D721Med (cell line): Measurements from ENCODE around the gene CRACDL.

ENCODE experiments used
- DNase-seq: peaks from one replicate; pipeline ENCODE4 v3.0.0; 2011; ENCODE audit warnings: low spot score; ENCODE audit not compliant: insufficient read length
- FAIRE-seq: peaks from 2 replicates; lab custom pipeline; 2011; peaks lifted over from hg19 to GRCh38; lab: Jason Lieb, UNC
- TF ChIP-seq, protein P1 (sequence below): IDR thresholded peaks from 2 replicates; pipeline ENCODE4 v1.5.1; 2012; ENCODE audit warnings: mild to moderate bottlenecking, control low read depth; ENCODE audit not compliant: insufficient read depth; ENCODE audit errors: missing control alignments

CRACDL gene

DNA sequence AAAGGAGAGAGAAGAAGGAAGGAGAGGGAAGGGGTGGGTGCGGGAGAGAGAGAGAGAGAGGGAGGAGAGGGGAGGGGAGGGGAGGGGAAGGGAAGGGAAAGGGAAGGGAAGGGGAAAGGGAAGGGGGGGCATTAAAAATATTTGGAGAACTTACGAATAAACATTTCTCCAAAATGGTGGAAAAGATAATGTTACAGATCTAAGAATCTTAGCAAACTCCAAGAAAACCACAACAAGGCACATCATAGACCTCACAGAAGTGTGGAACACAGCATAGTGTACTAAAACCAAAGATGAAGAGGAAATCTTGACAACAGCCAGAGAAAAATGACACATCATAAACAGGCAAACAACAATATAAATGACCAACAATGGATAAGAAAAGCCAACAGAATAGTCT, 83.1 kb downstream of the CRACDL start:
- DNase-seq (no peak), FAIRE-seq (no peak)
- TF ChIP-seq, protein P1, sequence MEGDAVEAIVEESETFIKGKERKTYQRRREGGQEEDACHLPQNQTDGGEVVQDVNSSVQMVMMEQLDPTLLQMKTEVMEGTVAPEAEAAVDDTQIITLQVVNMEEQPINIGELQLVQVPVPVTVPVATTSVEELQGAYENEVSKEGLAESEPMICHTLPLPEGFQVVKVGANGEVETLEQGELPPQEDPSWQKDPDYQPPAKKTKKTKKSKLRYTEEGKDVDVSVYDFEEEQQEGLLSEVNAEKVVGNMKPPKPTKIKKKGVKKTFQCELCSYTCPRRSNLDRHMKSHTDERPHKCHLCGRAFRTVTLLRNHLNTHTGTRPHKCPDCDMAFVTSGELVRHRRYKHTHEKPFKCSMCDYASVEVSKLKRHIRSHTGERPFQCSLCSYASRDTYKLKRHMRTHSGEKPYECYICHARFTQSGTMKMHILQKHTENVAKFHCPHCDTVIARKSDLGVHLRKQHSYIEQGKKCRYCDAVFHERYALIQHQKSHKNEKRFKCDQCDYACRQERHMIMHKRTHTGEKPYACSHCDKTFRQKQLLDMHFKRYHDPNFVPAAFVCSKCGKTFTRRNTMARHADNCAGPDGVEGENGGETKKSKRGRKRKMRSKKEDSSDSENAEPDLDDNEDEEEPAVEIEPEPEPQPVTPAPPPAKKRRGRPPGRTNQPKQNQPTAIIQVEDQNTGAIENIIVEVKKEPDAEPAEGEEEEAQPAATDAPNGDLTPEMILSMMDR, result no peak

DNA sequence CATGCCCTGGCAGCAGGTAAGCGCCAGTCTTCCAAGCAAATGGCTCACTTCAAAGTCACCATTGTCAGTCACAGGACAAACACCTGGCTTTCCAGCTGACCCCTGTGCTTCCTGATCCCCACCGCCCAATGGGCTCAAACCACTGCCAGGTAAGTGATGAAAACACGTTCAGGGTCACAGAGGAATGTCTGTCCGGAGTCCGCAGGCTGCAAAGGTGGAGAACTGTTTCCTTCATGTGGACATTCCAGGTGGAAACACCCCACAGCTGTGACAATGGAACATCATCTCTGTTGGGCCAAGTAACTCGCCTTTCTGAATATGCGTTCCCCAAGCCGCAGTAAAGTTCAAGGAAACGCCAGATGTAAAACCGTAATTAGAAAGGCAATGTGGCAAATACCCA, 86.0 kb downstream of the CRACDL start:
- FAIRE-seq, result no peak
- TF ChIP-seq, protein P1, result no peak

DNA sequence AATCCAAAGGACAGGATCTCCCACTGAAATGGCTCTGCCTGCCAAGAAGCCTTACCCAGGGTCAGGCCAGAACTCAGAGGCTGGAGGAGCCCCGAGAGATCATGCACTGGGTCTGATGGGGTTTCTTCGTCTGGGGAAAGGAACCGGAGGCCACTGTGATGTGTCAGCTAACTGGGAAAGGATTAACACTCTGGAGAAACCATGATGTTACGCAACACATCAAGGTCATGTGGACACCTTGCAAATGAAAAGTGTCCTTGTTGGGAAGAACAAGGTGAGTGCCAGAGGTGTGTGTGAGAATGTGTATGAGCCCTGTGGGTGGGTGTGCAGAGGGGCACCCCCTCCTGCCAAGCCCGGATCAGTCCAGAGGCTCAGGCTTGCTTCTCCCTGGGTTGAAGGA, 86.9 kb downstream of the CRACDL start:
- FAIRE-seq, result no peak
- DNase-seq, result no peak
- TF ChIP-seq, protein P1, result no peak

More for the DNA sequence above, 86.0 kb downstream of the CRACDL start:
- DNase-seq, result no peak

DNA sequence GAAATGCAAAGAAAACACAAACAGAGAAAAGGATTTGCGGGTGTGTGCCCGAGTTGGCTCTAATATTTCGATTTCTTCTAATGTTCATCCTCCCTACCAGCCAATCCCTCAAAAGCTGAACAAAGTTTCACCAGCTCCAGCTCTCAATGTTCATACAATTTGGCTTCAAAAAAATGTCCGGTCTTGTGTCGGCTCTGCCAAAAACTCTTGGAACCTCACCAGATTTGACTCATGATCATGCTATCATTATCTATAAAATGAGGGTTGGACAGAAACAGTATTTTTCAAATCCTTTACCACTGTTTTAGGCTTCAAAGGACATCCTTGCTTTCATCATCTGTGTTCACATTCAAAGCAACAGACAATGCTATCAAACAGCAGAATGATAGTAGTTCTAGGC, 88.2 kb downstream of the CRACDL start:
- TF ChIP-seq, protein P1, result no peak
- FAIRE-seq, result no peak
- DNase-seq, result no peak

DNA sequence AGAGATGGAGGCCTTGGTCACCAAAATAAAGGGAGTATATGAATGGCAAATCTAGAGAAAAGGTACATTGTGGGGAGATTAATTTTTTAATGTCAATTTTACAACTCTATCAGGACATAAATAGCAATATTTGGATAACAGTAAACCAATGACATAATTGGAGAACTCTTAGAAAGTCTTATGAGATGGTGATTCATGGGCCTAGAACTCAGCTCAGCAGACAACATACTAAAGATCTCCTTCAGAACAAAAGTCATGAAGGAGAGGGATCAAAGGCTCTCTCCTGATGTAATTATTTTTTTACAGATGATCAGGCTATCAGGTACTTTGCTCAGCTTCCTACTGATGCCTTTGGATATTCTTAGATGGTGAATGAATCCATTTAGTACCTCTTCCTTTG, 90.0 kb downstream of the CRACDL start:
- DNase-seq (no peak), FAIRE-seq (no peak)
- TF ChIP-seq, protein P1, result no peak

DNA sequence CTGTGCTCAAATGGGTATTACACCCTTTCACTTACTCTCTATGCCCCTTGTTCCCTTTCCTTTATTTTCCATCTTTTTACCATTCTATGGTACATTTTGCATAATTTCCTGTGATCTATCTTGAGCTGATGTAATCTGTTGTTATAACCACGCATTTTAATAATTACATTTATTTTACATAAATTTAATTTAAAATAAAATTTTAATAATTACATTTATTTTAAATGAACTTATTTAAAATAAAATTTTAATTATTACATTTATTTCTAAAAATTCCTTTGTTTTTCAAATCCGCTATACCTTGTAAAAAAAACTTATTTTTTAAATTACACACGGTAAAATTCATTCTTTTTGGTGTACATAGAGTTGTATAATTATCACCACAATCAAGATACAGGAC, 93.9 kb downstream of the CRACDL start:
- FAIRE-seq, result no peak
- TF ChIP-seq, protein P1, result no peak

DNA sequence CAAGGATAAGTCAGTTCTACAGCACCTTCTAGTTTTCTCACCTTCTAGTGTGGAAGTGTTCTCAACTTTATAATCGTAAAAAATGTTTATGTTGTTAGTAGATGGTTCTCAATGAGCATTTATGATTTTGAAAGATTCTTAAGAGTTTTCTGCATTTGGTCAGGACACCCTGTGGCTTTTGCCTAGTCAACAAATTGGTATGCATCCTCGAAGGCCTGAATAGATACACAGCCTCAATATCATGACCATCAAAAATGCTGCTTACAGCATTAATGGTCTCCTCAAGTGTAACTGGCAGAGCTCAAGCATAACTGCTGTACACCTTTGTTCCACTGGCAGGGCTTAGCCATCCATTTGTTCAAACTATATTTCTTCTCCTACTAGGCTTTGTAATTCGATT, 96.7 kb downstream of the CRACDL start:
- FAIRE-seq (no peak), DNase-seq (no peak)
- TF ChIP-seq, protein P1, result no peak

More for the DNA sequence above, 93.9 kb downstream of the CRACDL start:
- no peak for DNase-seq
